HG03442 (cell line): ENCODE data around the gene NKD2.
"Not testable (repeated sequence)": the region's sequence is repeated elsewhere in the genome, so short reads cannot be mapped to it uniquely, and the experiment has no call there.

Experiments used
- ATAC-seq: cut with Tn5 transposase; IDR thresholded peaks from one replicate; pipeline ENCODE4 v1.9.1; 2021; ENCODE audit warnings: mild to moderate bottlenecking, moderate library complexity; ENCODE audit not compliant: unreplicated experiment

Gene NKD2

DNA sequence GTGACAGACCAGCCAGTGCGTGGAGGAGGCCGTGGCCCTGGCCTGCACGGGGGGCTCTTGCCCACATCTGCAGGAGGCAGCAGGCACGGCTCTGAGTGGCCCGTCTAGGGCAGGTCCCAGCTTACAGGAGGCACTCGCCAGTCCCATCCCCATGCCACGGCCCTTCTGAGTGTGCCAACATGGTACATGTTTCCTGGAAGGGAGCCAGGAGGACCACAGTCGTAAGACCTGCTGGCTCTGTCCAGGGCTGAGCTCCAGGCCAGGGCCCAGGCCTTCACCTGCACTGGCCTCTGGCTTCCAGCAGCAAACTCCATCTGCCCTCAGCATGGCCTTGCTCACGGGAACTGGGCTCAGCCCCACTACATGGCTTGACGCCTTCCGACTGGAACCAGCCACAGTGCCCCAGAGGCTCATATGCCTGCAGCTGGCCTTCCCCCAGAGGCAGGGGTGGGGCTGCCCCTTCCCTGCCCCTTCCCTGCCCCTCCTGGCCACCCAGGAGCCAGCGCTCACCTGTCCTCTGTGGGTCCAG lies 3.8 kb downstream of the NKD2 start:
- no peak for ATAC-seq

DNA sequence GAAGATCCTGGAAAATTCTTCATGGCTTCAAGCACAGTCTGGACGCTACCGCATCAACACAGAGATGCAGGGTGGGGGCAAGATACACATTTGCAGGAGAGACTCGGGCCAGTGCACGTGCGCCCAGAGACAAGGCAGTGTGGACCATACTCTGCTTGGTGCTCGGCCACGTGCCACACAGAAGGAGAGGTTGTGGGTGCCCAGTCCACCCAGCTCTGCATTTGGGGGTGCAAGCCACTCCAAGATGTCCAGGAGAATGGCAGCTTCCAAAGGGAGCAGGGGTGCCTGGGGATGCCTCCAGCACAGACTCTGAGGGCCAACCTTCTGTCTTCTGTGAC lies 4.3 kb downstream of the NKD2 start:
- no peak for ATAC-seq

DNA sequence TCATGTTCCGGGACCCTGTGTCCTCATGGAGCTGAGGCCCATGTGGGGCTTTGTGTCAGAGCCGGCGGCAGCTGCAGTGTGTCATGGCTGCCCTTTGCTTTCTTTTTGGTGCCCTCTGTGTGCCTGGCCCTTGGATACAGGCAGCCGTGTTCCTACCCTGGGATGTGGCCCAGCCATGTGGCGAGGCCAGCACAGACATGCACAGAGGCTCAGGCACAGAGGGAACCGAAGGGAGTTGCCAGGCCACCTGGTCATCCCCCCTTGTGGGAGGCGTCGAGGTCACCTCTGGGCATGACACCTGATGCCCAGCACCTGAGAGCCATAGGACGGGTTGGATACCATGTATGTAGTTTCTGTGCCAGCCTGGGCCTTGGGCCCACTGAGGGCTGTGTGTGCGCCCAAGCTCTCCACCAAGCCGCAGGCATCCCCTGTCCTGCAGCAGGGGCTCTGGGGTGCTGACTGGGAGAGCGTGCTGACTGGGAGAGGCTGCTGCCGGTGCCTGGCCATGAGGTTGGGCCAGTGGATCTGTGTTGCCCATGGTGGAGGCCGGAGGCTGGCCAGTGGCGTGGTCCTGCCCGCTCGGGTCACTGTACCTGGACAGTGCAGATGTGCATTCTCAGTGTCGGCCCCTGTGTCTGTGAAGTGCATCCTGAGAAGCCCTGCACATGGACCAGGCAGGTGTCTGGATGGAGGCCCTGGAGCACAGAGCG lies 4.8 kb downstream of the NKD2 start:
- no peak for ATAC-seq

DNA sequence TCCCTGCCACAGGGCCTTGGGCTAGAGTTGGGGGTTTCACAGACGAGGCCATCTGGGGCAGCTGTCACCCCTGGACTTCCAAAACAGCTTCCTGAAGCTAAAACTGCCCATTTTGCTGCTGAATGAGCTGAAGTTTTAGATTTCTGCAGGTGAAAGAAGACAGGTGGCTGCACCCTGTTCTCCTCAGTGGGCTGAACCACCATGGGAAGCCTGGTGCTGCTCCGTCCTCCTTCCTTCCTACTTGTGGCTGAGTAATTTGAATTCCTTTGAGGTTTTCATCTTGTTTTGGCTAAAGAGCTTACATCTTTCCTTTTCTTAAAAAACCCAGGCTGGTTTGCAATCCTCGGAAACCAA lies 5.3 kb downstream of the NKD2 start:
- ATAC-seq, result no peak

DNA sequence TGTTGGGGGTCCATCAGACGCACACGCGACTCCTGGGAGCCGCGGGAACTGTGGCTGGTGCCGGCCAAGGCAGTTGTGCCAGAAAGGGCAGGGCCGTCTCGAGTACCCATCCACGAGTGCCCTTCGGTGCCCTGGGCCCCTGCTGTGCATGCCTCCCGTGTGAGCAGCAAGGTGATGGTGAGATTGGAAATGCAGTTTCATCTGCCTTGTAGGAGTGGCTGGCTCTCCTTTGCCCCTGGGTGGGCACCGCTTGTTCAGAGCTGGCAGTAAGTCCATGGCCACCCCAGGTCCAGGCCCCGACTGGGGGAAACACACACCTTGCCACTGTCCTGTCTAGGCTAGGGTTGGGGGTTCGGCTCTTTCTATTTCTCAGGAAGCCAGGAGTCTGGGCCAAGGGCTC lies 5.7 kb downstream of the NKD2 start:
- ATAC-seq, result no peak

DNA sequence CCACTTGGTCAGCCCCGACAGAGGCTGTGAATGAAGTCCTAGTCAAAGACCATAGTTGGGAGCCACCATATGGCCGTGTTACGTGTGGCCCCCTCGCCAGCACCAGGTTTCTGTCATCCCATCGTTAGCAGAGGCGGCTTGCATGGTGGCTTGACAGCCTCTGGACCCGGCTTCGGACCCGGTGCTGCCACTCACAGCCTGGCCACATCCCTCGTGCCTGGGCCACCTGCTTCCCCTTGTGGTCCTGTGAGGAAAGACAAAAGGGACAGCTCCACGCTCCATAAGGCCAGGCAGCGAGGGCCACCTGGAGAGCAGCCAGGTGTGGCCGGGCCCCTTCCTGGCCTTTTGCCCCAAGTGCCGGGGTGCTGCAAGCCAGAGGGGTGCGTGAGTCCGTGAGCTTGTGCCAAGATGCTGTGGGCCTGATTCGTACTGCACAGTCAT lies 6.2 kb downstream of the NKD2 start:
- ATAC-seq, result no peak

DNA sequence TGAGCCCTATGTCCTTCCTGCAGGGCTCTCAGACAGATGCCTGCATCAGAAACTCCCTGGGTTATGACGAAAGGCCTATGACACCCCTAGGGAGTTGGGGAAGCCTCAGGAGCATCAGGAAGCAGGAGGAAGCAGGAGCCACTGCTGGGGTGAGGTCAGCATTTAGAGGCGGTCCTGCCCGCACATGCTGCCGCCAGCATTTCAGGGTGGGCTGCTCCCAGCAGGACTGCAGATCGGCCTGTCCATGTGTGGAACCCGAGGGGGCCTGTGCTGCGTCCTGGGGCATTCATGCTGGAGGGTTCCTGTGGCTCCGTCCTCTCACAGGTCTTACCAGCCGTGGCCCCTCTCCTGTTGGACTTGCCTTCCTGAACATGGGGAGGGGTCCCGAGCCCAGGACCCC lies 6.9 kb downstream of the NKD2 start:
- no peak for ATAC-seq

DNA sequence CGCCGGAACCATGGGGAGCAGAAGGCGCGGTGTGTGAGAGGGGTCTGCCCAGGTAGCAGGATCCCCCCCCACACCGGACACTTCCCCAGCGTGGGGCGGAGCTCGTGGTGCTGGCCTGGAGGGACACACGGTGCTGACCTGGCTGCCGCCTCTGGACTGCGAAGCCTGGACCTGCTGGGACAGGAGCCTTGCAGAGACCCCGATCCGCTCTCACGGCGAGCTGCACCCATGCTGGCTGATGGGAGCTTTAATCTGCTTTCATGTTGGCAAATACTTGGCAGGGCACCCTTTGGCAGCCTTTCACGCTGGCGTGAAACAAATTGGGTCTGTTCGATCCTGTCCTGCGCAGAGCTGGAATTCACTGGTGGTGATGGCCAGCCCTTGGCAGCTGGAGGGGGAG lies 7.4 kb downstream of the NKD2 start:
- ATAC-seq, result no peak

DNA sequence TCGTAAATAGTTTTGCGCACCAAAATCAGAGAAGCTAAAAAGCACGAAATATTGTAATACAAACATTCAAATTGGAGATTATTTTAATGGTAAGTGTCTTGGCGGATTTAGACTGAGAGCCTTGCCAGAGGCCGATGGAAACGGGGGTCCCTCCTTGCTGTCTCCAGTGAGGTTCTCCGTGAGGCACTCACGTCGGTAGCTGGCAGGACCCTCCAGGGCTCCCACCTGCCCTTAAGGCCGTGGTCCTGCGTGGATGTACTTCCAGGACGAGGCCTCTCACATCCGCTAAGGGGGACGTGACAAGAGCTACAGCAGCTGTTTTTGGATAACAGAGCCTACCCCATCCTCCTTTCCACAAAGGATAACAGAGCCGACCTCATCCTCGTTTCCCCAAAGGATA lies 7.9 kb downstream of the NKD2 start:
- no peak for ATAC-seq

DNA sequence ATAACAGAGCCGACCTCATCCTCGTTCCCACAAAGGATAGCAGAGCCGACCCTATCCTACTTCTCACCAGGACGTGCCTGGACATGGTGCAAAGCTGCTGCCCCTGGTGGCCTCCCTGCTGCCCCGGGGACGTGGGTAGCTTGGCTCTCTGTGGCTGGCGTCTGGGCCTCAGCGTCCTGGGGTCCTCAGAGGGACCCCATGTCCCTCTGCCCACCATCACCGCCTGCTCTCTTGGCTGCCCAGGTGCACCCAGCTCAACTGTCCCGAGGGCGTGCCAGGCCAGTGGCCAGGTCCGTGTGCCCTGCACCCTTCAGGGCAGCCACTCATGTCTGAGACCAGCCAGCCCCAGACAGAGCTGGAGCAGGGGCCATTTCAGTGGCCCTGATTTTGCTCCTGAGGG lies 8.5 kb downstream of the NKD2 start:
- ATAC-seq, result no peak

DNA sequence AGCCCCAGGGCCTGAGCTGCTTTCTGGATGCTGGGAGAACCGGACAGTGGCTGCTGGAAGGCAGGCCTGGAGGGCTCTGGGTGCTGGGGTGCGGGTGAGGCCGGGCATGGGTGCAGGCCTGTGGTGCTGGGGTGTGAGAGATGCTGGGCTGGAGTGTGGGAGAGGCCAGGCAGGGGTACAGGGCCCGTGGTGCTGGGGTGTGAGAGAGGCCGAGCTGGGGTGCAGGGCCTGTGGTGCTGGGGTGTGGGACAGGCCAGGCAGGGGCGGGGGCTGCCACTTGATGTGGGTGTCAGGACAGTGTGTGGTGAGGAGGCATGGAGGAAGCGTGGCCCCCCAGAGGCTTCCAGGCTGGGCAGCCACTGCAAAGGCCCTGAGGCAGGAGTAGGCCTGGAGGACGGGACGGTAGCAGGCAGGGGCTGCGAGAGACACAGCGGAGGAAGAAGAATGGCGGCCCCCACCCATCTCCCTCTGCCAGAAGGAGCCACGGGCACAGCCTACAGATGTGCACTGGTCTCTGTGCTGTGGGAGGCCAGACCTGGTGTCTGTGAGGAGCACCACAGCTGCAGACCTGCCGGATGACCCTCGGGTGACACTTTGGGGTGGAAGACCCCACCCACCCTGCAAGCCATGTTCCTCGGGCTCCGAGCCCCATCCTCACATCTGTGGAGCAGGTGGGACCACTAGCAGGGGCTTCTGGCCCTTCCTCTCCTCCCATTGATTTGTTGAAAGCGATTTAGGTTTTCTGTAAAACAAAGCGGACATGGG lies 9.3 kb downstream of the NKD2 start:
- no peak for ATAC-seq

DNA sequence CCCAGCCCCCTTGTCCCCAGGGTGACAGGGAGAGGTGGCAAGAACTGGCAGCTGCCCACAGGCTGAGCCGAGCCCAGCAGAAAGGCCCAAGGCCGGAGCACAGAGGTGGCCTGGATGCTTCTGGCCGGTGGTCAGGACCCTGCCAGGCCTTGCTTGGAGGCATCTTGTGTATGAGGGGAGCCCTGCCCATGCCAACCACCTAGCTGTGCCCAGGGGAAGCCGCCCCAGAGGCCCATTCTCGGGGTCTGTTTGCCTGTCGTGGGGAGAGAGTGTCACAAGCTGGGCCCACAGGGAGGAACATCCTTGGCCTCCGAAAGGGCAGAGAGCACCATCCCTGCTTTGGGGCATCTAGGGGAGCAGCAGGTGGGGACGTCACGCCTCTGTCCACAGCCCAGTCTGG lies 10.0 kb downstream of the NKD2 start:
- ATAC-seq, result no peak

DNA sequence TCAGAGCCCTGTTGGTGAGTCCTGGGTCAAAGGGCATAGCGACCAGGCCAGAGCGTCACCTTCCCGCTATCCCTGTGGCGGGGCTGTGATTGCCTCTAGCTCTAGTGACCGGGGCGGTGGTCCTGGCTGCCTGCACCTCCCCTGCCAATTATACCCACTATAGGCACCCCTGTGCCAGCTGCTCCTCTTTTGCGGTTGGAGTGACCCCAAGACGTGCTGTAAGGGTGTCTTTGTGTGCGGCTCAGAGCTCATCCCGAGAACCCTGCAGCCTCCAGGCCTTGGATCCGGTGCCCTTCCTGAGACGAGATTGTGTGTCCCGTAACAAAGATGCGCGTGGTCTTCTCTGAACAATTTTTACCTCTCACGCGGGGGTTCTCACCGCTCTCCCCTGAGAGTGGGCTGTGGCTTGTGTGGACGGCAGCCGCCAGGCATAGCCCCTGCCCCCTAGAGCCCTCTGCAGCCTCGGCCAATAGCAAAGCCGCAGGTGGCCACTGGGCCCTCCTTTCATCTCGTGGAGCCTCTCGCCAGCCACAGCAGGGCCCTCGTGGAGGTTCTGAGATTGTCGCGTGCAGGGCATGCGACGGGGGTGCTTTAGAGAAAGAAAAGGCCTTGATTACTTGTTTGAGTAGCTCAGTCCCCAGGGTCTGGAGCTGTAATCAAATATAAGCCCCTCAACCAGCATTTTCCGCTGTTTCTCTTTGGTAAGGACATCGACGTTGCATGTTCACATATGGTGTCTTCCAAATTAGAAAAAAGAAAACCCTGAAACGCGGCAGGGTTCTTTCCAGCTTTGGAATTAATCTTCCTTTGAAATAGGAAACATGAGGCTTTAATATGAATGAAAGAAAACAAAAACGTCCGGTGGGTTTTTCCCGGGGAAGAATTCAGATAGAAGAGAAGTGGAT lies 10.7 kb downstream of the NKD2 start:
- ATAC-seq, result no peak

DNA sequence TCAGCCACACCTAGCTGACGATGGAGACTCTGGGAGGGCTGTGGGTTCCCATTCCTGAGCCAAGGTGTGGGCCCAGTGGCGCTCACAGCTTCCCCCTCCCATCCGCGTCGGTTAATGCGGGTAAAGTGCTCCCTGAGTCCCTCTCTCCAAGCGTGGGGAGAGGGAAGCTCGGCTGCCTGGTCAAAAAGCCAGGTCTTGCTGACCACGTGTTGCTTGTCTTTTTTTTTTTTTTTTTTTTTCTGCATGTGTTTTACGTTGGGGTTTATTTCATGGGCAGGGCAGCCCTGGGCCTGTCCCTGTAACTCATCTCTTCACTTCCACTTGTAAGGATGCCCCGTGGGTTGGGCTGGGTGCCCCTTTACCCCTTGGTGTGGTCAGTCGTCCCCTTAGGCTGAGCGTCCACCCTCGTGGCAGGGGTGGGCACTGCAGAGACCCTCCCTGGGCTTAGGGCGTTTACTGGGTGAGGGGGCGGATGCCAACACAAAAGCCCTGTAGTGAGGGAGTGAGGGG lies 11.9 kb downstream of the NKD2 start:
- ATAC-seq, result no peak

DNA sequence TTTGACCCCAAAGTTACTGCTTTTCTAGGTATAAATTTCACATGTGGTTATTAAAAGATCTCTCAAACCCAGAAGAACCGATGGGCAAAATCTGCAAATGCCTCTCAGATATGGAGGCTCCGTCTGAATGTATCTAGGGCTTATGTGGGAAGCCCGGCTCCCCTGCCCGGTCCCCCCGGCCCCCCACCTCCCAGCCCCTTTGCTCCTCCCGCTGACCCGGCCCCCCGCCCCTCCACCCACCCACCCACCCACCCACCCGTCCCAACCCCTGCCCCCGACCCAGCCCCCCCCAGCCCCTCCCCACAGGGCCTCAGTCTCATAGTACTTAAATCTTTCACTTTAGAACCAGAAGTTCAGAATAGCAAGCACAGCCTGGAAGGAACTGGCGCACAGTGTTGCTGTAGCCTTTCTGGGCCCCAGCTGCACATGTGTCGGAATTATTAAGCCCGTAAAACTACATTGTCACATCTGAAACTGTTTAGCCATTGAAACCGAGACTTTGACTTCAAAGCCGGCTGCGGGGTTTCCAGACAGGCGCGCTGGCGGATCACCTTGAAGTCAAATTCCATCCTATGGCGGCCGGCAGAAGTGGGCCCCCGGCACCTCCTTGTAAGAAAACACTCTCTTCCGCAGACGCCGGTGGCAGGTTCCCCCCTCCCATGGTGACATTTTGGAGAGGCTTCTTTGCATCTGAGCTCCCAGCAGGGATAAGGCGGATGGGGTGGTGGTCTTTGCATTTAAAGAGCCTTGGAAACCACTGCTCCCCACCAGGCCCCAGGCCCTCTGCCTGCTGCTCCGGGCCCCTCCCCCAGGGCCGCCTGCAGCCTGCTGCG lies 12.8 kb downstream of the NKD2 start:
- no peak for ATAC-seq

DNA sequence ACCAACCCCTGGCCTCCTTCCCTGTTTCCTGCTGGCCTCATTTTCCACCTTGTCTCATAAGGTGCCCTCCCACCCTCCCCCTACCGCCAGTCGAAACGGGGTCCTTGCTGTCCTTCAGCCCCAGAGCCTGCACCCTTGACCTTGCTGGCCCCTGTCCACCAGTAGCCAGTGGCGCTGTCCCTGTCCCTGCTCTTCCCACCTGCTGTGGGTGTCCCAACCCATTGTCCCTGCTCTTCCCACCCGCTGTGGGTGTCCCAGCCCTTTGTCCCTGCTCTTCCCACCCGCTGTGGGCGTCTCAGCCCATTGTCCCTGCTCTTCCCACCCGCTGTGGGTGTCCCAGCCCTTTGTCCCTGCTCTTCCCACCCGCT lies 13.4 kb downstream of the NKD2 start:
- not testable (repeated sequence) for ATAC-seq

DNA sequence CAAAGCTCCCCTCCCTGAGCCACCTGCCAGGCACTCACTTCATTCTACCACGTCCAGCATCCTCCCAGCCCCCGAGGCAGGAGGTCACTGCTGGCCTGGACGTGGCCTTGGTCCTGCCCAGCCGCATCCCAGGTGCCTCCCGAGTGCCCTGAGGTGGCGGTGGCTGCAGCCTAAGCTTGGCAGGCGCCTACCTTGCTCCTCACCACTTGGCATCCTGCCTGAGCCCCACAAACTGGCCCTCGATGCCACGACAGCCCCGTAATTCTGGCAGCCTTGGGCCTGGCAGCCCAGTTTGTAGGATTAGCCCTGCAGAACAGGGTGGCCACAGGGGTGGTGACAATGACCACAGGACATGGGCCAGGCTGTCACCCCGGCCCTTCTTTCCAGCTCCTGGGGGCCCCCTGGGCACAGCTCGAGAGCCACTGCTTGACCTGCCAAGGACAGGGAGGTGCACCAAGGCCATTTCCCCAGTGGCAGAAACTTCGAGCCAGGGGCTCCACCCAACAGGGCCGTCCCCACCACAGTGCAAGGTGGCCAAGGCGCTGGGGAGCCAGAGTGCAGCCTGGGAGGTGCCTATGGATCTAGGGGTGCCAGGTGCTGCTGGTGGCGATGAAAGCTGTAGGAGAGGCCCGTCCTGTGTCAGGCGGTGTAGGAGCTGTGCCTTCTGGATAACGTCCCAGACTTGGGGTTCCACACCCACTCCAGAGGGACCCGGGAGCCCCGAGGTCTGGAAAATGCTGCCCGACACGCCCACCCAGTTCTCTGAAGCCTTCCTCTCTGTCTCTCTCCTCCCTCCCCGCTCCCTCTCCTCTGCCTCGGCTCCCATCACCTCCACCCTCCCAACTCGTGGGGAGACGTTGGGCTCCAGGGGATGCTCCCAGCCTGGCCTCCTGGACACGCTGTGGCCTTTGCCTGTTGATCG lies 18.4 kb downstream of the NKD2 start:
- ATAC-seq, result no peak

DNA sequence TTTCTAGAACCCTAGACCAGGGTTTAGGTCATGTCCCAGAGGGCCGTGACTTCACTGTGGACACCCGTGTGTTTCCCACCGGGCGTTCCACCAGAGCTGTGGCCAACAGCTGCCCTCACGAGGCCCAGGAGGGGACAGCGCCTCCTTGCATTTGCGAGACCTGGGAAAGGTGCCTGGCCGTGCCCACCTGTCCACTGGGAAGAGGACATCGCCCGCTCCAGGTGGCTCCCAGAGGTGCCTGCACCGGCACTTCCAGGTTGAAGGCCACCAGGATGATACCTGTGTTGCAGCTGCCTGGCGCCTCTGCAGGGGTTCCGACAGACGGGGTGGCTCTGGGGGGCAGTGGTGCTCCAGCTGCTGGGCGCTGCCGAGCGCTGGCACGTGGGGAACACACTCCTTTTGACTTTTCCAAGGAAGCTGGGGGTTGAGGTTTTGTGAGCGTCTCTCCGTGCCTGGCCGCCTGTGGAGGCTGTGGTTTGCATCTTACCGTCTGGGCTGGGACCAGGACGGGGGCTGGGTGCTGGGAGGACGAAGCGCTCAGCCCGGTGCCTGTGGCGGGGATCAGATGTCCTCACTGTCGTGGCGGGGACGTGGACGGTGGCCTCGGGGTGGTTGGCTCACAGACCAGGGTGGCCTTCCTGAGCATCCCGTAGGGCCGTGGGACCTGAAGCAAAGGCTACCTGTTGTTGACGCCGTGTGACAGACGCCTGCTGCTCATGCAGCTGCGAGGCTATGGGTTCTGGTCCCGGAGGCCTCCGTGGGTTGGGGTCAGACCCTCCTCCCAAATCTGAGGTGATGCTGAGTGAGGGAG lies 19.2 kb downstream of the NKD2 start:
- no peak for ATAC-seq
